HG03060 (cell line): ENCODE data around the gene TMEM121.

ENCODE experiments used
- ATAC-seq: cut with Tn5 transposase; IDR thresholded peaks from one replicate; pipeline ENCODE4 v1.9.1; 2021; ENCODE audit warnings: low read depth, moderate number of reproducible peaks; ENCODE audit not compliant: unreplicated experiment

The TMEM121 gene

GRCh38 chr14:105497671-105498429, 28.5 kb upstream of the TMEM121 start:
- ATAC-seq = no peak

DNA sequence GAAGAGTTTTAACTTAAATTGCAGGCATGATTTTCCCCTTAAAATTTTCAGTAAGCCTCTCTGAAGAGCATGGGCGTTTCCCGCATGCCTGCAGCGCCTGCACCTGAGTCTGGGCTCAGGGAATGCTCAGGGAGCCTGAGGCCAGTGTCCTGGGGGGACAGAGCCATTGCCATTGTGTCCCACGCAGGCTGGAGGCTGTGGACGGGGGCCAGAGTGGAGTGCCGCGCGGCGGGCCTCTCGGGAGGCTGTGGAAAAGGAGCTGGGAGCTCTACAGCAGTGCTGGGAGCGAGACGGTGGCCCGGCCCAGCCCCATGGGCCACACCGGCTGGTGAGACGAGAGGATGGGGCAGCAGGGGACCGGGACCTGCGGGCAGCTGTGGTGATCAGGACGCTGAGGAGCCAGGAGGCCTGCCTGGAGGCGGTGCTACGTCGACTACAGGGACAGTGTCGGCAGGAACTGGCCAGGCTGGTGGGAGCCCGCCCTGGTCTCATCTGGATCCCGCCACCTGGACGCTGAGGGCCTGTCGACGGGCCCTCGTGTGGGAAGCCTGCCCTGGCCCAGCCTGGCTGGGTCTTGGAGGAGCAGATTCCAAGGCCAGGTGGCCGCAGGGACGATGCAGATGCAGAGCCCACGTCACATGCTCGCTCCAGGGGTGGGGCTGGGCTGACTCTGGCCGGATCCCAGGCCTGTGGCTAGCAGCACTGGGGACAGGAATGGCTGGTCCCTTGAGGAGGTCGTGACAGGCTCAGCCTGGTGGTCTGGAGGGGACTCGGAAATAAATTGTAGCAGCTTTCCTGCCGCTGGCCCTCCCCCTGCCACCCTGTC, 27.7 kb upstream of the TMEM121 start:
- no peak for ATAC-seq

DNA sequence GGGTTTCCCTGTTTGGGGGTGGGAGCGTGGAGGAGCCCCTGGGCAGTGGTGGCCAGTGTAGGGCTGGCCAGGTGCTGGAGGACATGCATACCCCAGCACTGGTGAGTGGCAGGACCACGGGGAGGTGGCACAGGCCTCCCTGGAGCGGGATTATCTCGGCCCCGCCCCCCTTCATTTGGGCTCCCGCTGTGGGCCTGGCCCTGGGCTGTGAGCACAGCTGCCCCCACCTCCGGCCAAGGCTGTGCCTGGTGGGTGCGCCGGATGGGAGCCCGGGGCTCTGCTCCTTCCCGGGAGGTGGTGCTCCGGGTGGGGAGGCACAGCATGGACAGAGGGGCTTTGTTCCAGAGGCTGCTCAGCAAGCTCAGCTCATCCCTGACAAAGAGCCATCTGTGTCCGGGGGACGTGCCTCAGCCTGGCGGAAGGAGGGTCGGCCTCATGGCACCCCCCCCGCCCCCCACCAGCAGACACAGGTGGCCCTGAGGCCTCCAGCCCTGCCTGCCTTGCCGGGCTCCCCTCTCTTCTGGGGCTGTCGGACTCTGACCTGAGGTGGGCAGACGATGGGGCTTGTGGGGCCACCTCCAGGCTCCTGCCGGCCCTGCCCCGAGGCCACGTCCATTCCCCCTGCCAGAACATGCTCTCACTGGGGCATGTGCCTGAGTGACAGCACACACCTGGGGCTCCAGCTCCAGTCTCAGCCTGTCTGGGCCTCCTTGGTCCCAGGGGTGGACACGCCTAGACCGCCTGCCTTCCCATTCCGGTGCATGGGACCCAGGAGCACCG, 26.9 kb upstream of the TMEM121 start:
- ATAC-seq = no peak

GRCh38 chr14:105500036-105500725, 26.2 kb upstream of the TMEM121 start:
- no peak for ATAC-seq

DNA sequence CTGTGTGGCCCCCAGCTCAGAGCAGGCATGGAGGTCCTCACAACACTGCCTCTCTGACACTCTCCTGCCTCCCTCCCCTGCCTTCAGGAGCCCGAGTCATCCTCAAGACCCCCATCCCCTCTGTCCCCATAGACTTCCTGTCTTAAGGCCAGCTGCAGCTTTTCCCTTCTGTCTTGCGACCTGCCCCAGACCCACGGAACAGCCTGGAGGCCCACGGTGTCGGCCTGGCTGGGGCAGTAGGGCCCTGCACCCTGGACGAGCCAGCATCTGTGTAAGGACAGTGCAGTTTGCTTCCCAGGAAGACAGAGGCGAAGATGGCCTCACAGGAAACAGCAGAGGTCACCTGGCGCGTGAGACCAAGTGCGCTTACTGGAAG, 25.7 kb upstream of the TMEM121 start:
- ATAC-seq = no peak

GRCh38 chr14:105501504-105502291, 24.7 kb upstream of the TMEM121 start:
- ATAC-seq = no peak

DNA sequence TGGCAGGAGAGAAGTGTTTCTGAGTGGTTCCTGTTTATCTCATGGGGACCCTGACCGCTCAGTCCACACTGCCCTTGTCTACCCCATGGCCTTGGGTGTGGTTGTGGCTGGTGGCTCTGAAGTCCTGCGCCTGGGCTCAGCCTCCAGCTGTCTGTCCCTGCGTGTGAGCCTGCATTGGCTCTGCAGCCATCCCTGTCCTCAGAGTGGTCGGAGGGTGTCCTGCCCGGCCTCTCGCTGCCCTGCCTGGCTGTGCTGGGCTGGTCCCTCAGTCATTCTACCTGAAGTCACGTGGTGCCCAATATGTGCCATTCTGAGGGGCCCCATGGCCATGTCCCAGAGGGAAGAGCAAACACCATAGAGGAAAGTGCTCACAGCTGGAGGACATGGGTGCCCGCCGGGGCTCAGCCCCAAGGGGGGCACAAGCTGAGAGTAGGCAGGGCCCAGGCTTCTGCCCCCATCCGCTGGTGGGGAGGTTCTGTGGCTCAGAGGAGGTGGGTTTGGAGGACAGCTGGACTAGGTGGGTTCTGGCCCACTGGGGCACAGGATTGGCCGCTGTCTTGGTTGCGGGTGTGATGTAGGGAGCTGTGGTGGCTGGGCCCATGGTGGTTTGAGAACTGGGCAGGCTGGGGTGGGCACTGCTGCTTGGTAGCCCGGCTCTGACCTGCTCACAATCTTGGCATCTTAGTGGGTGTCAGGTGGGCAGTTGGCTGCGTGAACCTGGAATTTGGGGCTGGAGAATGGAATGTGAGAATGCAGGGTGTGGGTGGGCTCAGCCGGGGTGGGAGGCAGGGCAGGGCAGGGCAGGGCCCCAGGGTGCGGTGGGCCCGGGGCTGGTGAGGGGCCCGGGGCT, 23.7 kb upstream of the TMEM121 start:
- ATAC-seq = no peak

DNA sequence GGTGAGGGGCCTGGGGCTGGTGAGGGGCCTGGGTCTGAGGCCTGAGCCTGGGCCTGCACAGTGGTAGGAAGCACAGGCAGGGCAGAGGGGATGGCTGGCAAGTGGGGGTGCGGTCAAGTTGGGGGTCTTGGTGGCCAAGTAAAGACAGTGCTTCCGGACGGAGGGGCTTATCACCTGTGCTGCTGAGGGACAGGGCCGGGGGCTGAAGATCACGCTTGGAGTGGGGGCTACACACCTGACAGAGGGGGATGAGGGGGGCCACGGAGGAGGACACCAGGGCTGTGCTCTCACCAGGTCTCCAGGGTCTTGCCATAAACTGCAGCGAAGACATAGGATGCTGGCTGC, 23.1 kb upstream of the TMEM121 start:
- no peak for ATAC-seq

GRCh38 chr14:105503935-105504692, 22.3 kb upstream of the TMEM121 start:
- no peak for ATAC-seq

GRCh38 chr14:105505101-105505500, 21.3 kb upstream of the TMEM121 start:
- no peak for ATAC-seq

- ATAC-seq = no peak
Observed at GRCh38 chr14:105507247-105507646, 19.1 kb upstream of the TMEM121 start.

GRCh38 chr14:105508069-105508468, 18.3 kb upstream of the TMEM121 start:
- no peak for ATAC-seq

- no peak for ATAC-seq
Observed at GRCh38 chr14:105508601-105509000, 17.8 kb upstream of the TMEM121 start.

DNA sequence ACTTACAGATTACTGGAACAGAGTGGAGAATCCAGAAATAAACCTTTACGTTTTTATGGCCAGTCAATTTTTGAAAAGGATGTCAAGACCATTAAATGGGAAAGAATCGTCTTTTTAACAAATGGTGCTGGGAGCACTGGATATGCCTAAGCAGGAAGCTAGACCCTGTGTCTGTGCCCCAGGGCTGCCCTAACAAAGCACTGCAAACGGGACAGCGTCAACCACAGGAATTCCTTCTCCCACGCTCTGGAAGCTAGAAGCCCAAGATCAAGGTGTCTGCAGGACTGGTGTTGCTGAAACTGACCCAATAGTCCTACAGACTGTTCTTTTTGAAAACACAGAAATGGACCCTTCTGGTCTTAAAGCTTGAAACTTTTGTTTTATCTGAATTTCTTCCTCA, 9.3 kb upstream of the TMEM121 start:
- ATAC-seq = no peak

DNA sequence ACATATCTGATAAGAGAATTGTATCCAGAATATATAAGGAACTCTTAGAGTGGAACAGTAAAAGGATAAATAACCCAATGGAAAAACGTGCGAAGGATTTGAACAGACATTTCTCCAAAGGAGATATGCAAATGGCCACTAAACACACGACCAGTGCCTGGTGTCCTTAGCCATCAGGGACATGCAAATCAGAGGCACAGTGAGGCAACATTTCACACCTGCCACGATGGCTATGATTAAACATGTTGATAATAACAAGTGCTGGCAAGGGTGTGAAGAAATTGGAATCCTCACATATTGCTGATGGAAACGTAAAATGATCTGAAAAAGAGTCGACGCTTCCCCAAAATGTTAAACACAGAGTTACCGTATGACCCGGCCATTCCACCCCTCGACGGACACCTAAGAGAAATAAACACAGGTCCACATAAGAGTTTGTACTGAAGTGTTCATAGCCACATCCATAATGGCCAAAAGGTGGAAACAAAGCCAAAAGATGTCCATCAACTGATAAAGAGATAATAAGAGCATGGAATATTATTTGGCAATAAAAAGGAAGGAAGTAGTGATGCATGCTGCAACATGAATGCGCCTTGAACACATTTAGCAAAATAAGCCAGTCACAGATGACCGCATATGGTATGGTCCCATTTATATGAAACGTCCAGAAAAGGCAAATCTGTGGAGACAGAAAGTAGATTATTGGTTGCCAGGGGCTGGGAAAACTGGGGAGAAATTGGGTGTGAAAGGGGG, 6.3 kb upstream of the TMEM121 start:
- ATAC-seq = no peak

DNA sequence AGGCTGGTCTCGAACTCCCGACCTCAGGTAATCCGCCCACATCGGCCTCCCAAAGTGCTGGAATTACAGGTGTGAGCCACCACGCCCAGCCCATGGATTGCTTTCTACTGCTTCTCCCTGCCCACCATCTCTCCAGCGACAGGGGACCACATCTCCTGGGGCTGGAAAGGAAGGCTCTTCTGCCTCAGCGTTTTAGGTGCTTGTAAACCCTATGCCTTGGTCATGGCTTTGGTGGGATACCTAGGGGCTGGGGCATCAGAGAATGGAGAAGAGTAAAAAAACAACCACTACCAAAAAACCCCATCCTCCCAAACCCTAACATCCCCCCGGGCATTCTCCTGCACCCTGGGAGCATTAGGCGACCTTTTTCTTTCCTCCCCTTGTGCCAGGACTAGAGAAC, 1.1 kb upstream of the TMEM121 start:
- no peak for ATAC-seq

- no peak for ATAC-seq
Observed at GRCh38 chr14:105526776-105527380, 495 bp downstream of the TMEM121 start.
